Measurements from ENCODE around the gene FOLR2. TPM values are rescaled to one million over a fixed set of nuclear protein-coding genes. Genes with fewer than 3 reads are reported as not detected.

The FOLR2 gene
- total and polyA plus RNA-seq, 2 experiments from 2014 or later = not detected

GRCh38 chr11:72226701-72227100, 10.1 kb downstream of the FOLR2 start:
- DNase-seq (ENCODE audit: low spot score) (no peak), ATAC-seq (no peak)
- H3K27ac ChIP-seq (ENCODE audit: low read depth) = no peak overlapping the region
- peaks cover 2% of the 10 kb centered on the region; the same call in 1 of the 2 replicates for H3F3A ChIP-seq (replicated peaks; ENCODE audit: low read depth)
- peaks cover 12% of the 10 kb centered on the region for H4K20me1 ChIP-seq (replicated peaks; ENCODE audit: insufficient read depth)
- no peak overlapping the region for H3K27ac Mint-ChIP-seq
- peak overlapping the region; percentile 91; the same call in 2 of the 3 replicates for H3K4me3 Mint-ChIP-seq
- no peaks in the 10 kb centered on the region for H3K9me2 ChIP-seq (ENCODE audit: insufficient read depth)
- no peaks in the 10 kb centered on the region for H3K9me3 Mint-ChIP-seq
- no peak overlapping the region for H2AFZ ChIP-seq
- H3K4me1 ChIP-seq (ENCODE audit: insufficient read depth) = peaks cover 25% of the 10 kb centered on the region
- H3K36me3 ChIP-seq (ENCODE audit: insufficient read depth) = no peaks in the 10 kb centered on the region; the same call in 1 of the 2 replicates
- TF ChIP-seq POLR2AphosphoS5 (IDR thresholded peaks at IDR 0.05; ENCODE audit: low read depth) = no peak
- peaks cover 15% of the 10 kb centered on the region; the same call in 1 of the 2 replicates for H3K27me3 ChIP-seq (ENCODE audit: insufficient read depth)
- H3K4me1 Mint-ChIP-seq = peaks cover 27% of the 10 kb centered on the region
- no peak overlapping the region for H3K4me2 ChIP-seq
- no peak overlapping the region for H3K4me3 ChIP-seq
- H3K27me3 Mint-ChIP-seq (ENCODE audit: insufficient read depth, low read depth, poor library complexity) = peaks cover 13% of the 10 kb centered on the region
- H3K79me2 ChIP-seq (replicated peaks; ENCODE audit: insufficient read depth) = peaks cover 20% of the 10 kb centered on the region
- H3K36me3 Mint-ChIP-seq (ENCODE audit: low read depth) = peaks cover 32% of the 10 kb centered on the region

- no peak overlapping the region for H2AFZ ChIP-seq
- H3K4me1 ChIP-seq (ENCODE audit: insufficient read depth) = peaks cover 16% of the 10 kb centered on the region
- ATAC-seq = no peak
- no peaks in the 10 kb centered on the region for H3K9me3 Mint-ChIP-seq
- peaks cover 17% of the 10 kb centered on the region for H3K27me3 Mint-ChIP-seq (ENCODE audit: insufficient read depth, low read depth, poor library complexity)
- no peak overlapping the region for H3K4me3 ChIP-seq
- H3F3A ChIP-seq (replicated peaks; ENCODE audit: low read depth) = peaks cover 1% of the 10 kb centered on the region; the same call in 1 of the 2 replicates
- peaks cover 21% of the 10 kb centered on the region for H3K4me1 Mint-ChIP-seq
- H3K27ac Mint-ChIP-seq = no peak overlapping the region
- no peaks in the 10 kb centered on the region for H3K9me2 ChIP-seq (ENCODE audit: insufficient read depth)
- peaks cover 20% of the 10 kb centered on the region for H3K79me2 ChIP-seq (replicated peaks; ENCODE audit: insufficient read depth)
- no peak for DNase-seq (ENCODE audit: low spot score)
- H4K20me1 ChIP-seq (replicated peaks; ENCODE audit: insufficient read depth) = peaks cover 12% of the 10 kb centered on the region
- no peak overlapping the region for H3K27ac ChIP-seq (ENCODE audit: low read depth)
- peaks cover 40% of the 10 kb centered on the region for H3K36me3 Mint-ChIP-seq (ENCODE audit: low read depth)
- no peak overlapping the region for H3K4me2 ChIP-seq
- H3K36me3 ChIP-seq (ENCODE audit: insufficient read depth) = no peaks in the 10 kb centered on the region; the same call in 1 of the 2 replicates
- peaks cover 10% of the 10 kb centered on the region; the same call in 1 of the 2 replicates for H3K27me3 ChIP-seq (ENCODE audit: insufficient read depth)
- no peak overlapping the region for H3K4me3 Mint-ChIP-seq
- TF ChIP-seq NANOG (IDR thresholded peaks at IDR 0.05; ENCODE audit: borderline replicate concordance) = no peak
- no peak for TF ChIP-seq ZNF114 (CRISPR knock-in tag; IDR thresholded peaks at IDR 0.05)
- no peak for TF ChIP-seq JUNB (IDR thresholded peaks at IDR 0.05; ENCODE audit: unreplicated experiment)
- no peak for TF ChIP-seq POLR2AphosphoS5 (IDR thresholded peaks at IDR 0.05; ENCODE audit: low read depth)
- TF ChIP-seq ZNF331 (CRISPR knock-in tag; IDR thresholded peaks at IDR 0.05; ENCODE audit: low read depth) = no peak
- TF ChIP-seq EZH2phosphoT487 (IDR thresholded peaks at IDR 0.05; ENCODE audit: unreplicated experiment) = no peak
- no peak for TF ChIP-seq EZH2 (IDR thresholded peaks at IDR 0.05; ENCODE audit: low read depth, unreplicated experiment)
- TF ChIP-seq ZNF462 (CRISPR knock-in tag; IDR thresholded peaks at IDR 0.05) = no peak
- TF ChIP-seq CTCF (conservative IDR thresholded peaks at IDR 0.05; ENCODE audit: low read depth in 2 of 2) = no peak
- TF ChIP-seq ETS1 (IDR thresholded peaks at IDR 0.05) = no peak
- no peak for TF ChIP-seq CREB1 (CRISPR knock-in tag; IDR thresholded peaks at IDR 0.05; ENCODE audit: low read depth)
Observed at GRCh38 chr11:72227316-72228228, 11.0 kb downstream of the FOLR2 start.

Measured in GM23338 (cell line).